Activated CD4-positive, alpha-beta T cell treated with anti-CD3 and anti-CD28 coated beads, Interleukin-2, amount 10 ng/mL, durations not matched to agents 24 days and 14 days (primary cell): ENCODE results near the gene DOK4. TPM values are rescaled to one million over a fixed set of nuclear protein-coding genes. Genes with fewer than 3 reads are reported as not detected.

Experiments
- DNase-seq: peaks from one replicate; pipeline ENCODE4 v3.0.0; 2022
- H3K27ac Mint-ChIP-seq: one replicate; pipeline ENCODE4 v1.8.0; 2022; ENCODE audit warnings: mild to moderate bottlenecking, mixed read lengths
- H3K27me3 Mint-ChIP-seq: one replicate; pipeline ENCODE4 v1.8.0; 2022; ENCODE audit warnings: mixed read lengths
- H3K36me3 Mint-ChIP-seq: one replicate; pipeline ENCODE4 v1.8.0; 2022; ENCODE audit warnings: low read depth, mild to moderate bottlenecking, mixed read lengths
- H3K4me1 Mint-ChIP-seq: one replicate; pipeline ENCODE4 v1.8.0; 2021; ENCODE audit warnings: mixed read lengths
- H3K4me3 Mint-ChIP-seq: one replicate; pipeline ENCODE4 v1.8.0; 2022; ENCODE audit warnings: mild to moderate bottlenecking, moderate library complexity, mixed read lengths
- H3K9me3 Mint-ChIP-seq: one replicate; pipeline ENCODE4 v1.8.0; 2021; ENCODE audit warnings: mixed read lengths
- intact Hi-C: fragments of 100-400 bp; cut with micrococcal nuclease; formaldehyde crosslinking; loops from one replicate; pipeline ENCODE4 v1.15.1; 2023
- total RNA-seq: library from RNA; stranded (reverse); gene quantifications from 2 replicates; pipeline ENCODE4 v1.2.3, GENCODE V29; 2022

Gene DOK4
- total RNA-seq, 1 donor from 2014 or later = 4.3 TPM

- peaks cover 8% of the 10 kb centered on the region for H3K36me3 Mint-ChIP-seq
- peaks cover under 1% of the 10 kb centered on the region for H3K4me1 Mint-ChIP-seq
- H3K9me3 Mint-ChIP-seq = no peaks in the 10 kb centered on the region
- H3K27me3 Mint-ChIP-seq = no peaks in the 10 kb centered on the region
- H3K4me3 Mint-ChIP-seq = no peak overlapping the region
- DNase-seq = no peak
- no peak overlapping the region for H3K27ac Mint-ChIP-seq
- intact Hi-C loops = no loop called here
These were observed 28.7 kb upstream of the DOK4 start for GRCh38 chr16:57514791-57515600.

DNA sequence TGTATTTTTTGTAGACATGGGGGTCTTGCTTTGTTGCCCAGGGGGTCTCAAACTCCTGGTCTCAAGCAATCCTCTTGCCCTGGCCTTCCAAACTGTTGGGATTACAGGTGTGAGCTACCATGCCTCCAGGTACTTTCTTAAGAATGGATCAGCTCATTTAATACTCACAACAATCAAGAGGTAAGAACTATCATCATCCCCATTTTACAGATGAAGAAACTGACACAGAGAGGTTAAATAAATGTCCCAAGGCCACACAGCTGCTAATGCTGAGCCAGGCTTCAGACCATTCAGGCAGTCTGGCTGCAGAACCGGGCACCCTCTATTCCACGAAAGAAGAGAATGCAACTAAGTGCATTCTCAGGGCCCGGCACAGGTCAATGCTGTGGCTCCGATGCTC lies 28.1 kb upstream of the DOK4 start:
- no peak overlapping the region for H3K27ac Mint-ChIP-seq
- DNase-seq = no peak
- H3K27me3 Mint-ChIP-seq = no peaks in the 10 kb centered on the region
- H3K4me1 Mint-ChIP-seq = no peaks in the 10 kb centered on the region
- intact Hi-C loops = no loop called here
- H3K9me3 Mint-ChIP-seq = no peaks in the 10 kb centered on the region
- peaks cover 8% of the 10 kb centered on the region for H3K36me3 Mint-ChIP-seq
- no peak overlapping the region for H3K4me3 Mint-ChIP-seq

DNA sequence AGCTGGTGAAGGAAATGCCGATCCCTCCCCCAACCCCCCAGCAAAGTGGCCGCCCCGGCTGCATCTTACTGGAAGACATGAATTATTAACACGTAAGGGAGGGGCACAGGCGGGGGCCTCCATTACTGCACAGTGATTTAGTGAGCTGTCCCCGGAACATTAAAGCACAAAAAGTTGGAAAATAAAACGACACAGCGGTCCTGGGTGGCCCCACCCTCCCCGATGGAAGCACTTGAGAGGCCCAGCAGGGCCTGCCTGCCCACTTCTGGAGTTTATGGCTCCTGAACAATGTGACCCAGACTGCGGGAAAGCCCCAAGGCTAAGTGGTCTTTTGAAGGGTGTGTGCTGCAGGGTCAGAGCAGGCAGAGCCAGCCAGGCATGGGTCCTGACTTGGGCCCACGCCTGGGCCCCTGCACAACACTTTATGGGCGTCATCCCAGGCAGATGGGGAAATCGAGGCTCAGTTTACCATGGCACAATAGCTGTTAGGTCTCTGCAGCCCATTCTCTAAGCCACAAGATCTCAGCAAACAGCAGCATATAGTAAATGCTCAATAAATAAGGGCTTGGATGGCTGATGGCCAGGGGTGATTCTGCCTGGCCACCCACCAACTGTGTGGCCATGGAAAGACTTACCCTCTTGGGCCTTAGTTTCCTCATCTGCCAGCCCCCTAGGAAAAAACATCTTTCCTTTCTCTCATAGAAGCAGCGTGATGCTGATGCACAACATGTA lies 27.2 kb upstream of the DOK4 start:
- Mint-ChIP-seq H3K36me3 (peaks cover 7% of the 10 kb centered on the region), H3K4me1 (no peaks in the 10 kb centered on the region), H3K9me3 (no peaks in the 10 kb centered on the region), H3K27ac (no peak overlapping the region), H3K4me3 (no peak overlapping the region), H3K27me3 (no peaks in the 10 kb centered on the region)
- intact Hi-C loops = no loop called here
- no peak for DNase-seq

- Mint-ChIP-seq H3K27me3 (no peaks in the 10 kb centered on the region), H3K4me1 (no peaks in the 10 kb centered on the region)
- intact Hi-C loops = no loop called here
These were observed 26.2 kb upstream of the DOK4 start for GRCh38 chr16:57512296-57513001.

DNA sequence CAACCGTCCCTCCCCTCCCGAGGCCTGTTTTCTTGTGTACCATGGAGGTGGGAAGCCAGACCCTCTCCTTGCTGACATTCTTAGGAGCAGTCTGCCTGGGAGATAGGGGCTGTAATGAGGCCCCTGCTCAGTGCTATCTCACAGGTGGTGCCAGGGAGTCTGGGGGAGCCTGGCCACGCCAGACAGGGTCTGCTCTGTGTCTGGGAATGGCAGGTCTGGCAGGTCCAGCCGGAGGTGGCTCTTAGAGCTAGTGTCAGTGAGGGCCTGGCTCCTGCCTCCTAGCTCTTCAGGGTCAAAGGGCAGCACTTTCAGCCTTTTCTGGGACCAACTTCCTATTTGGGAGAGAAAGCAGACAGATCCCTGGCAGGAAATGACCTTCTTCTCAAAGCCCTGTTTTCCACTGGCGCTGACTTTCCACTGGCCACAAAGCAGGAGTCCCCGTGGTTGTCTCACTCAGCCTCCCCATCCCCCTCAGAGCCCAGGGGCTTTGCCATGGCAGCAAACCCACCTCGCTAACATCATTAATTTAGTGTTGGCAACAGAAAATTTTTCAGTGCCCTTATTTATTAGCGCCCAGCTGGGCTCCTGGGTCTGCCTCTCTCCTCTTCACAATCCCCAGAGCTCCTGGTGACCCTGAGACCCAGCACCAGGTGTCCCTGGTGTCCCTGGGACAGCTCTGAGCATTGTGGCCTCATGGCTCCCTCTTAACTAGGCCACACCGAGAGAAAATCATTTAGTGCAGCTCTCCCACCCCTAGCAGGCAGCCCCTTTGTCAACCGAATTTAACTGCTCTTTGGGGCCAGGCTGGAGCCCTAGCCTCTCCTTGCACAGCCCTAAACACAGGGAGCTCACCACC lies 24.0 kb upstream of the DOK4 start:
- H3K4me1 Mint-ChIP-seq = no peaks in the 10 kb centered on the region
- intact Hi-C loops = no loop called here
- DNase-seq = no peak
- H3K4me3 Mint-ChIP-seq = no peak overlapping the region
- H3K36me3 Mint-ChIP-seq = peaks cover 2% of the 10 kb centered on the region
- H3K27me3 Mint-ChIP-seq = peaks cover 2% of the 10 kb centered on the region
- H3K9me3 Mint-ChIP-seq = no peaks in the 10 kb centered on the region
- no peak overlapping the region for H3K27ac Mint-ChIP-seq

More at GRCh38 chr16:57512296-57513001, 26.2 kb upstream of the DOK4 start:
- Mint-ChIP-seq H3K9me3 (no peaks in the 10 kb centered on the region), H3K27ac (no peak overlapping the region), H3K36me3 (peaks cover 5% of the 10 kb centered on the region), H3K4me3 (no peak overlapping the region)
- no peak for DNase-seq

DNA sequence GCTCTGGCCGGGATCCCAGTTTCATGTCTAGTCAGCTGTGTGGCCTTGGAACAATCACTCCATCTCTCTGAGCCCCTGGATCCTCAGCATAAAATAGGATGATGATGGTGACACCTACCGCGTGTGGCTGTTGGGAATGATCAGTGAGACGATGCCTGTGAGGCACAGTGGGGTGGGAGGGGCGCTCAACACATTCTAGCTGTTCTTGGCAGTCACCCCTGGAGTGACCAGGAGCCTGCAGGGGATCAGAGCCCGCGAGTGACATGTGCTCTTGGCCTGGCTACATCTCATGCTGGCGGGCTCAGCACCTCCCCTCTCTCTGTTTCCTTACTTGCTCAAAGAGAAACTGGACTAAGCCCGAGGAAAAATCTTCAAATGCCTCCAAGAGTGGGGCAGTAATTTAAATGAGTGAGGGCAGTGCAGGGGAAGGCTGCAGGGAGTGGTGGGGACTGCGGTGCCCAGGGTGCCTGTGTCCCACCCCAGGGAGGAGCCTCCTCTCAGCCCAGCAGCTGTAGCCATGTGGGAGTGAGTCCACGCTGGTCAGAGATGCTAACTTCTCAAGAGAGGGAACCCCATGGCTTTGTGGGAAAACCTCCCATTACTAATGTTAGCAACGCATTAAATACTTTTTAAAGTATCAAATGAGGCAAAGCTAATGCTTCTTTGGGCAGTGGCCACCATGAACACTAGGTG lies 23.1 kb upstream of the DOK4 start:
- no peak for DNase-seq
- Mint-ChIP-seq H3K4me3 (no peak overlapping the region), H3K9me3 (no peaks in the 10 kb centered on the region), H3K27ac (no peak overlapping the region), H3K36me3 (peaks cover 2% of the 10 kb centered on the region), H3K4me1 (no peaks in the 10 kb centered on the region), H3K27me3 (peaks cover 2% of the 10 kb centered on the region)
- intact Hi-C loops = no loop called here

GRCh38 chr16:57508035-57508425 lies 21.7 kb upstream of the DOK4 start:
- Mint-ChIP-seq H3K4me3 (no peak overlapping the region), H3K27me3 (peaks cover 2% of the 10 kb centered on the region), H3K4me1 (no peaks in the 10 kb centered on the region), H3K27ac (no peak overlapping the region), H3K36me3 (peaks cover 2% of the 10 kb centered on the region), H3K9me3 (no peaks in the 10 kb centered on the region)
- intact Hi-C loops = no loop called here
- DNase-seq = no peak

- peaks cover 2% of the 10 kb centered on the region for H3K27me3 Mint-ChIP-seq
- intact Hi-C loops = no loop called here
These were observed 21.1 kb upstream of the DOK4 start for GRCh38 chr16:57507136-57508034.

DNA sequence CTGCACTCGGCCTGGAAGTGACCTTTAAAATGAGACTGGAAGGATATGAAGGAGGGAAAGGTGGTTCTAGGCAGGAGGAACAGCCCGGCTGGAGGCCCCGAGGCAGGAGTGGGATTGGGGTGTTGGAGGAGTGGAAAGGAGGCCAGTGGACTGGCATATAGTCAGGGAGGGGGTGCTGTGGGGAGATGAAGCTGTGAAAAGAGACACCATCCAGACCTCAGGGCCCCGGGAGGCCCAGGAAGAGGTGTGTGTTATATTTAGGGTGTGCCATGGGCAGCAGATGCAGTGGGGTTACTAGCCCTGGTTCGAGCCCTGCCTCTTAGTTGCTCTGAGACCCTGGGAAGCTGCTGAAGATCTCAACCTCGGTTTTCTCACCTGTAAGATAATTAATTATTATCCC lies 18.9 kb upstream of the DOK4 start:
- Mint-ChIP-seq H3K27me3 (peaks cover 2% of the 10 kb centered on the region), H3K4me1 (peaks cover 11% of the 10 kb centered on the region), H3K36me3 (no peaks in the 10 kb centered on the region), H3K27ac (no peak overlapping the region), H3K9me3 (no peaks in the 10 kb centered on the region), H3K4me3 (no peak overlapping the region)
- intact Hi-C loops = no loop called here
- DNase-seq = no peak

More at GRCh38 chr16:57507136-57508034, 21.1 kb upstream of the DOK4 start:
- Mint-ChIP-seq H3K36me3 (peaks cover 2% of the 10 kb centered on the region), H3K4me1 (no peaks in the 10 kb centered on the region), H3K27ac (no peak overlapping the region), H3K9me3 (no peaks in the 10 kb centered on the region), H3K4me3 (no peak overlapping the region)
- DNase-seq = no peak

GRCh38 chr16:57504491-57504890 lies 18.2 kb upstream of the DOK4 start:
- H3K4me3 Mint-ChIP-seq = no peak overlapping the region
- intact Hi-C loops = no loop called here

GRCh38 chr16:57504001-57504400 lies 17.7 kb upstream of the DOK4 start:
- no peaks in the 10 kb centered on the region for H3K9me3 Mint-ChIP-seq
- H3K36me3 Mint-ChIP-seq = no peaks in the 10 kb centered on the region
- H3K4me1 Mint-ChIP-seq = peaks cover 11% of the 10 kb centered on the region
- DNase-seq = no peak
- H3K27ac Mint-ChIP-seq = no peak overlapping the region
- H3K4me3 Mint-ChIP-seq = no peak overlapping the region
- peaks cover 2% of the 10 kb centered on the region for H3K27me3 Mint-ChIP-seq
- intact Hi-C loops = no loop called here

More at GRCh38 chr16:57504491-57504890, 18.2 kb upstream of the DOK4 start:
- H3K9me3 Mint-ChIP-seq = no peaks in the 10 kb centered on the region
- DNase-seq = no peak
- peaks cover 11% of the 10 kb centered on the region for H3K4me1 Mint-ChIP-seq
- no peak overlapping the region for H3K27ac Mint-ChIP-seq
- no peaks in the 10 kb centered on the region for H3K36me3 Mint-ChIP-seq
- H3K27me3 Mint-ChIP-seq = peaks cover 2% of the 10 kb centered on the region

DNA sequence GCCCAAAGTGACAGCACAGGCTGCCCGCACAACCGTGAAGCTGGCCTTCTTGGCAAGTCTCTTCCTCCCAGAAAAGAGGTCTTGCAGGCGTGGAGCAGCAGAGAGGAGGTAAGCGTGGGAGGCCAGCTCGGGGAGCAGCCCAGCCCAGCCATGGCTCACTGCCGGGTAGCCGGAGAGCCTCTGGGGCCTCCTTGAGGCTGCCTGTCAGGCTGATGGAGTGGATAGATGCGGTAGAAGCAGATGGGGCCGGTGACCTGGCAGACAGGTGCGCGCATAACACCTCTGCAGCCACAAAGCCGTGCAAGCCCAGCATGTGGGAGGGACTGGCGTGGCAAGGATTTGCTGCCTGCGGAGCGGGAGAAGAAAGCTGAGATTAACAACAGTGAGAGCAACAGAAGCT lies 17.1 kb upstream of the DOK4 start:
- peaks cover 11% of the 10 kb centered on the region for H3K4me1 Mint-ChIP-seq
- no peaks in the 10 kb centered on the region for H3K9me3 Mint-ChIP-seq
- intact Hi-C loops = no loop called here
- peaks cover 2% of the 10 kb centered on the region for H3K27me3 Mint-ChIP-seq
- H3K36me3 Mint-ChIP-seq = no peaks in the 10 kb centered on the region
- no peak overlapping the region for H3K27ac Mint-ChIP-seq
- DNase-seq = no peak
- H3K4me3 Mint-ChIP-seq = no peak overlapping the region
